HepG2 (cell line): ENCODE data around the gene PAQR5. TPM values are rescaled to one million over a fixed set of nuclear protein-coding genes. Genes with fewer than 3 reads are reported as not detected.

Experiments used
- CBX1 ChIP-seq: IDR thresholded peaks from one replicate; pipeline ENCODE4 v1.6.1; 2016; ENCODE audit warnings: antibody characterized with exemption, low read depth
- FOXP1 ChIP-seq, 2 experiments: fragments of 450-650 bp in 1 of 2; IDR thresholded peaks; 2 replicates each; pipeline ENCODE4 v1.6.1; 2017 to 2018; ENCODE audit warnings: antibody characterized with exemption in 1 of 2
- GATA4 ChIP-seq: sonication (generic); IDR thresholded peaks from 2 replicates; pipeline ENCODE4 v1.6.1; 2016; ENCODE audit warnings: antibody characterized with exemption, low read depth, borderline replicate concordance
- HBP1 ChIP-seq: IDR thresholded peaks from 2 replicates; pipeline ENCODE4 v1.6.1; 2016; ENCODE audit warnings: low read depth, control low read depth
- HOXA5 ChIP-seq: sonication (generic); formaldehyde crosslinking; IDR thresholded peaks from 2 replicates; pipeline ENCODE4 v1.4.0; 2020; ENCODE audit warnings: missing genetic modification reagents
- IKZF4 ChIP-seq: sonication (generic); formaldehyde crosslinking; IDR thresholded peaks from 2 replicates; pipeline ENCODE4 v1.5.1; 2020; ENCODE audit warnings: borderline replicate concordance, mild to moderate bottlenecking, low read depth, missing genetic modification reagents; ENCODE audit errors: not compliant biosample characterization
- KLF15 ChIP-seq: sonication (generic); formaldehyde crosslinking; IDR thresholded peaks from 2 replicates; pipeline ENCODE4 v1.8.1; 2023; ENCODE audit warnings: borderline replicate concordance, mild to moderate bottlenecking, inconsistent platforms, missing genetic modification reagents, mixed read lengths
- KMT2B ChIP-seq: IDR thresholded peaks from 2 replicates; pipeline ENCODE4 v1.6.1; 2016; ENCODE audit warnings: missing genetic modification reagents, missing compliant biosample characterization
- MAZ ChIP-seq, 2 experiments: sonication (generic) in 1 of 2; formaldehyde crosslinking in 1 of 2; IDR thresholded peaks; 2 replicates each; pipeline versions ENCODE4 v1.5.0 to v1.6.1; 2012 to 2020; ENCODE audit warnings: low read depth in 2 of 2, mild to moderate bottlenecking in 2 of 2, borderline replicate concordance in 1 of 2, improper control_type of control experiment in 1 of 2, low read length in 1 of 2, missing genetic modification reagents in 1 of 2, moderate library complexity in 1 of 2
- MEIS2 ChIP-seq: sonication (generic); formaldehyde crosslinking; IDR thresholded peaks from 2 replicates; pipeline ENCODE4 v1.9.0; 2021; ENCODE audit warnings: mild to moderate bottlenecking, missing genetic modification reagents
- MTERF4 ChIP-seq: sonication (generic); formaldehyde crosslinking; IDR thresholded peaks from 2 replicates; pipeline ENCODE4 v1.8.0; 2023; ENCODE audit warnings: mild to moderate bottlenecking, missing genetic modification reagents
- NRL ChIP-seq: sonication (generic); formaldehyde crosslinking; IDR thresholded peaks from 2 replicates; pipeline ENCODE4 v1.5.0; 2020; ENCODE audit warnings: missing genetic modification reagents, mild to moderate bottlenecking, moderate library complexity, borderline replicate concordance
- POLR2A ChIP-seq, 2 experiments: IDR thresholded peaks; 2 replicates each; pipeline ENCODE4 v1.6.1; 2011; ENCODE audit warnings: low read depth in 2 of 2, low read length in 2 of 2, mild to moderate bottlenecking in 1 of 2, moderate library complexity in 1 of 2; ENCODE audit not compliant: insufficient read depth in 1 of 2
- SMAD3 ChIP-seq: sonication (generic); formaldehyde crosslinking; IDR thresholded peaks from 2 replicates; pipeline ENCODE4 v1.4.0; 2020; ENCODE audit warnings: missing genetic modification reagents
- SMAD9 ChIP-seq: sonication (generic); formaldehyde crosslinking; IDR thresholded peaks from 2 replicates; pipeline ENCODE4 v1.5.1; 2020; ENCODE audit warnings: mild to moderate bottlenecking, missing genetic modification reagents
- SOX13 ChIP-seq, 3 experiments: fragments of 450-650 bp in 1 of 3; sonication (generic) in 1 of 3; formaldehyde crosslinking in 1 of 3; IDR thresholded peaks in 2 of 3; conservative IDR thresholded peaks in 1 of 3; 2 replicates each; pipeline versions ENCODE4 v1.5.0 to v1.6.1; 2016 to 2020; ENCODE audit warnings: antibody characterized with exemption in 1 of 3, mild to moderate bottlenecking in 1 of 3, missing compliant biosample characterization in 1 of 3, missing genetic modification reagents in 1 of 3, moderate library complexity in 1 of 3
- SP1 ChIP-seq, 2 experiments: fragments of 450-650 bp in 1 of 2; sonication (generic) in 1 of 2; formaldehyde crosslinking in 1 of 2; IDR thresholded peaks; 2 replicates each; pipeline versions ENCODE4 v1.4.0 to v1.6.1; 2016 to 2020; ENCODE audit warnings: missing genetic modification reagents in 1 of 2
- SP5 ChIP-seq: IDR thresholded peaks from 2 replicates; pipeline ENCODE4 v1.6.1; 2016; ENCODE audit warnings: low read depth, borderline replicate concordance
- YEATS2 ChIP-seq: sonication (generic); formaldehyde crosslinking; IDR thresholded peaks from 2 replicates; pipeline ENCODE4 v1.4.0; 2020; ENCODE audit warnings: missing genetic modification reagents, borderline replicate concordance
- ZFP62 ChIP-seq: sonication (generic); formaldehyde crosslinking; IDR thresholded peaks from 2 replicates; pipeline ENCODE4 v1.4.0; 2020; ENCODE audit warnings: missing genetic modification reagents
- ZFX ChIP-seq: sonication (generic); formaldehyde crosslinking; IDR thresholded peaks from 2 replicates; pipeline ENCODE4 v1.4.0; 2020; ENCODE audit warnings: mild to moderate bottlenecking, low read depth, missing genetic modification reagents, moderate library complexity
- ZNF205 ChIP-seq: IDR thresholded peaks from 2 replicates; pipeline ENCODE4 v1.6.1; 2018; ENCODE audit warnings: missing biosample characterization, missing genetic modification reagents
- ZNF317 ChIP-seq: sonication (generic); formaldehyde crosslinking; IDR thresholded peaks from 2 replicates; pipeline ENCODE4 v1.5.0; 2020; ENCODE audit warnings: mild to moderate bottlenecking, missing genetic modification reagents
- ZNF432 ChIP-seq: sonication (generic); formaldehyde crosslinking; IDR thresholded peaks from 2 replicates; pipeline ENCODE4 v1.5.0; 2020; ENCODE audit warnings: missing genetic modification reagents, mild to moderate bottlenecking, borderline replicate concordance
- ZNF510 ChIP-seq: sonication (generic); formaldehyde crosslinking; IDR thresholded peaks from 2 replicates; pipeline ENCODE4 v1.4.0; 2020; ENCODE audit warnings: low read depth, mild to moderate bottlenecking, missing genetic modification reagents
- ZNF549 ChIP-seq: sonication (generic); formaldehyde crosslinking; IDR thresholded peaks from 2 replicates; pipeline ENCODE4 v1.5.0; 2020; ENCODE audit warnings: missing genetic modification reagents
- ZNF614 ChIP-seq: IDR thresholded peaks from 2 replicates; pipeline ENCODE4 v1.6.1; 2018; ENCODE audit warnings: missing biosample characterization, missing genetic modification reagents, inconsistent platforms, borderline replicate concordance
- ZNF737 ChIP-seq: sonication (generic); formaldehyde crosslinking; IDR thresholded peaks from 2 replicates; pipeline ENCODE4 v1.5.0; 2020; ENCODE audit warnings: missing genetic modification reagents, mild to moderate bottlenecking, borderline replicate concordance
- ZNF850 ChIP-seq: sonication (generic); formaldehyde crosslinking; conservative IDR thresholded peaks from 2 replicates; pipeline ENCODE4 v1.9.0; 2021; ENCODE audit warnings: mild to moderate bottlenecking, missing genetic modification reagents
- polyA plus RNA-seq, 8 experiments: library from polyadenylated mRNA; depleted of rRNA in 3 of 8; stranded (reverse) in 7 of 8; unstranded in 1 of 8; fragments of >200 nt; fragmentation: Illumina TruSeq in 4 of 8; extraction: Trizol in 4 of 8; gene quantifications; 2 replicates each; pipeline versions ENCODE4 v1.2.1 to v1.2.3, GENCODE V29; 2011 to 2016; ENCODE audit warnings: low read depth in 4 of 8, missing spikeins in 1 of 8, mixed read lengths in 1 of 8; ENCODE audit not compliant: insufficient read depth in 1 of 8
- total RNA-seq, 5 experiments: library from RNA; depleted of rRNA; stranded (reverse); fragments of >200 nt; fragmentation: Illumina TruSeq; extraction: Trizol; gene quantifications; 2 replicates each; pipeline ENCODE4 v1.2.3, GENCODE V29; 2016; ENCODE audit warnings: low read depth in 1 of 5

The PAQR5 gene
- total and polyA plus RNA-seq, 2 of the 13 experiments (the other 11 are each of a cell fraction or from before 2014, with no cell fraction given): 0.53 to 1.3 TPM

GRCh38 chr15:69451951-69452691, 153.4 kb downstream of the PAQR5 start (continued):
- TF ChIP-seq ZNF850 (CRISPR knock-in tag) (no peak), SOX13 (IDR thresholded peaks at IDR 0.05) (no peak), SOX13 (CRISPR knock-in tag; conservative IDR thresholded peaks at IDR 0.05 in 1 of 2, IDR thresholded peaks at IDR 0.05 in 1 of 2) (no peak; a peak in 1 of 4 replicates), ZNF432 (CRISPR knock-in tag) (no peak; the same call in 1 of the 2 replicates), ZNF549 (CRISPR knock-in tag) (no peak), CBX1 (no peak), KLF15 (CRISPR knock-in tag) (no peak), ZNF614 (CRISPR knock-in tag) (no peak; the same call in none of the 2 replicates), IKZF4 (CRISPR knock-in tag) (peak; percentile 6), GATA4 (no peak), NRL (CRISPR knock-in tag) (no peak), MAZ (IDR thresholded peaks at IDR 0.05; ENCODE audit: borderline replicate concordance, low read depth, low read length) (no peak), MAZ (CRISPR knock-in tag; IDR thresholded peaks at IDR 0.05; ENCODE audit: low read depth) (no peak), MEIS2 (CRISPR knock-in tag) (no peak), HOXA5 (CRISPR knock-in tag) (no peak), FOXP1 (IDR thresholded peaks at IDR 0.05) (no peak), FOXP1 (CRISPR knock-in tag; IDR thresholded peaks at IDR 0.05) (no peak), MTERF4 (CRISPR knock-in tag) (0 out of 2 replicates have a peak, but pooled peaks have one; percentile 18), ZNF510 (peak; percentile 81; the same call in 1 of the 2 replicates), ZNF317 (no peak), SP5 (CRISPR knock-in tag) (no peak), YEATS2 (CRISPR knock-in tag) (no peak), SMAD9 (no peak), POLR2A (IDR thresholded peaks at IDR 0.05; ENCODE audit: insufficient read depth in 1 of 2, low read depth in 2 of 2, low read length in 2 of 2) (peak in 1 of 2 experiments; percentile 63; a peak in 2 of 4 replicates), HBP1 (CRISPR knock-in tag) (peak; percentile 1), ZNF205 (CRISPR knock-in tag) (peak; percentile 98), KMT2B (no peak; the same call in 1 of the 2 replicates), ZNF737 (CRISPR knock-in tag) (0 out of 2 replicates have a peak, but pooled peaks have one; percentile 17), SMAD3 (CRISPR knock-in tag) (peak; percentile 24; the same call in 1 of the 2 replicates), ZFP62 (CRISPR knock-in tag) (no peak), ZFX (CRISPR knock-in tag) (peak; percentile 97), SP1 (IDR thresholded peaks at IDR 0.05) (no peak), SP1 (CRISPR knock-in tag; IDR thresholded peaks at IDR 0.05) (no peak)
